HG02970 (cell line): Measurements from ENCODE around the gene CPNE5.

Experiments used
- ATAC-seq: cut with Tn5 transposase; IDR thresholded peaks from one replicate; pipeline ENCODE4 v1.9.1; 2021; ENCODE audit warnings: mild to moderate bottlenecking, moderate library complexity, moderate number of reproducible peaks; ENCODE audit not compliant: unreplicated experiment, low FRiP score

Gene CPNE5

GRCh38 chr6:36837022-36837339, 2.3 kb downstream of the CPNE5 start:
- no peak for ATAC-seq

- no peak for ATAC-seq
Observed at GRCh38 chr6:36836111-36837021, 2.9 kb downstream of the CPNE5 start.

DNA sequence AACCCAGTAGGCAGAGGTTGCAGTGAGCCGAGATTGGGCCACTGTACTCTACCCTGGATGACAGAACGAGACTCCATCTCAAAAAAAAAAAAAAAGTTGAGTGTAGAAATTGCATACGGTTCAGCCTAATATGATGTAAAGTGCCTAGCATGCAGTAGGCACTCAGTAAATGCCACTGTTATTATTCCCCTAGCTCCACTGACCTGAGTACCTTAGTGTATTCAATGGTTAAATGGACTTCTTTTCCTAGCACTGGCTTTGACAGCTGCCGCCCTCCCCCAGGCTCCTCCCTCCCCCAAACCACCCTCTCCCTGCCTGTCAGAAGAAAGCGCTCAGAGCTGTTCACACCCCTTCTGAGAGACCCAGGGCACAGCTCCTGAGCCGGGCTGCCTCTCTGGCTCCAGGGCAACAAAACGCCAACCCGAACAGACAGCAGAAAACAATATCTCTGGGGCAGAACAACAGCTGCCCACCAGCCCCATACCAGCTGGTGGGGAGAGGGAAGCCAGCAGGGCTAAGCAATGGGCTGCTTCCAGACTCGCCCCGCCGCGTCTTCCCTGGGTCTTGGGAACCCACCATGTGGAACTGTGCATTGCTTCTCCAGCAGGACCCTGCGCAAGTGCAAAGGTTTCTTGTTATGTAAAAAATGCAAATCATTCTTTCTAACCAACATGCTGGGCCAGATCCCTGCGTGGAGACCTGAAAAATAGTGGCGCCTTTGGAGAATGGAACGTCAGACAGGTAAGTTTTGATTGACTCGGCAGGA, 4.5 kb downstream of the CPNE5 start:
- no peak for ATAC-seq

GRCh38 chr6:36833182-36833789, 6.0 kb downstream of the CPNE5 start:
- ATAC-seq, result no peak

- no peak for ATAC-seq
Observed at GRCh38 chr6:36832313-36832712, 6.9 kb downstream of the CPNE5 start.

DNA sequence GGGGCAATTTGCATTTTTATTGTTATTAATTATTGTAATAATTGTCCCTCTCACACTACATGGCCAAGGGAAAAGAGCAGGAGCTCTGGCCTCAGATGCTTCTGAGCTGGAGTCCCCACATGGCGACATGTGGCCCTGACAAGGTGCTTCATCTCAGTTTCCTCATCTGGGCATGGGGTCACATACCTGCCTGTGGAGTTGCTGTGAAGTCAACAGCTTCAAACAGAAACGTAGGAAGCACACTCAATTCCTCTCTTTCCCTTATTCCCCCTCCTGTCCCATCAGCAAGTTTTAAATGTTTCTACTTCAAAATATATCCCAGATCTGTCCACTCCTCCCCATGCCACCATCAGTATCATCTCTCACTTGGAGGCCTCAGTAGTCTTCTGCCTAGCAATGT, 8.7 kb downstream of the CPNE5 start:
- no peak for ATAC-seq

- ATAC-seq, result no peak
Observed at GRCh38 chr6:36829919-36830544, 9.2 kb downstream of the CPNE5 start.

- no peak for ATAC-seq
Observed at GRCh38 chr6:36827261-36828079, 11.8 kb downstream of the CPNE5 start.

DNA sequence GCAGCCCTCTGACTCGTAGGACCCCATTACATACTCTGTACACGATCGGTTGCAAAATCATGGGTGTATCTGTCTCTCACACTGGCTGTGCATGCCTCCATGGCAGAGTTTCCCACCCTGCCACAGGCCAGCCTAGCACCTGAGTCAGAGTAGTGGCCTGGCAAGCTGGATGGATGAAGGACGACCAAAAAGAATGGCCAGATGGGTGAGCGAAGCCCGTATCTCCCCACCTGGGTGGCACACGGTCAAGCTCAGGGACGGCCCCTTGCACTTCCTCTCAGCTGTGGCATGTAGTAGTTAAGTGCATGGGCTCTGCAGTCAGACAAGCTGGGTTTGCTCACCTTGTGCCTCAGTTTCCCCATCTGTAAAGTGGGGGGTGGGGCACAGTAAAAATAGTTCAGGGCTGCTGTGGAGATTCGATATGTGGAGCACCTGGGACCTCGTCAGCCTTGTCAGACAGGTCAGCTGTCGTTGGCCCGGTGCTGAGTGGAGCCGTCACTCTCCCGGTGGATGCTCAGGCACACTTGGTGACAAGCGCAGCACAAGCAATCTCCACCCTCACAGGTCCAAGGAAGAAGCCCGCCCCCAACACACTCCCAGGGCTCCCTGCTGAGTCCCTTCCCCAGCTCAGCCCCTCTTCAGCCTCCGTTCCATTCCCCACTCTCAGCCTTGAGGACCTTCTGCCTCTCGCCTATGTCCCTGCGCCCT, 12.6 kb downstream of the CPNE5 start:
- ATAC-seq, result no peak

GRCh38 chr6:36825994-36826393, 13.2 kb downstream of the CPNE5 start:
- ATAC-seq, result no peak

- ATAC-seq, result no peak
Observed at GRCh38 chr6:36825452-36825851, 13.8 kb downstream of the CPNE5 start.

DNA sequence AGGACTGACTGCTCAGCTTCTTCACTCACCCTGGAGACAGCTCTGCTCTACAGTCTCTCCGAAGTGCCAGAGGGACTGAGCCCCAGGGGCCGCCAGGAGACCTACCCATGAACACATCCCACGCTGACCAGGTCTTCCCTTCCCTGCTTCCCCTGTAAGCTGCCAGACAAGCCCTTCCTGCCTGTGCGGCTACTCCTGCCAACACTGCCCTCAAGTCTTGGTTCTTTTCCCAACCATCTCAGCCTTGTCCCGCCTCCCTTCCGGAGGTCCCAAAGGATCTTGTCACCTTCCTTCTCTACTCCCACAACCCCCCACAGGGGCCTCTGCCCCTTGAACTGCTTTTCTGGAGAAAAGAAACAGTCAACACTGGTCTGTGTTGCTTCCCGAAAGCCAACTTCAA, 15.0 kb downstream of the CPNE5 start:
- ATAC-seq, result no peak

DNA sequence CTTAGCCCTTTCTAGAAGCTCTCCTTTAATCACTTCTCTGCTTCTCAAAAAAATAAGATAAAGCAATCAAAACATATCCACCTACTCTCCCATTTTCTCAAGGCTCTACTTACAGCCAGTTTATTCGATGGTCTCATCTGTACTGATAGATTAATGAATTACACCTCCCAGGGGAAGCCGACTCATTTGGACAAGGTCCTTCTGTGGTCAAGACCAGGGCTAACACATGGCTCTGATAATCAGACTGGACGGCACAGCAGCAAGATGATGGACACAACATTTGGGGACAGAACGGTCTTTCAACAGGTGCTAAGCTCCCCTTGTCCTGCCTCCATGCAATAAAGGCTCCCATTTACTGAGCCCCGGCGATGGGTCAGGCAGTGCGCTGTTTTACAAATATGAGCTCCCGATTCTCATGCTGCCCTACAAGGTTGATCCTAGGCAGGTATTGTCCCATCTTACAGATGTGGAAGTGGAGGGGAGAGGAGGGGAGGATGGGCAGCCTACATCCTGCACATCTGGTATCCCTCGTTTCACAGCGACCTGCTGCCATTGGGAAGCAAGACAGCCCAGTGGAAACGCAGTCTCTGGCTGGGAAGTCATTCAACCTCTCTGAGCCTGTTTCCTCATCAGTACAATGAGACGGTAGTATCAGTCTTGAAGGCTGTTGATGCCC, 15.7 kb downstream of the CPNE5 start:
- ATAC-seq, result no peak

- no peak for ATAC-seq
Observed at GRCh38 chr6:36822506-36823269, 16.6 kb downstream of the CPNE5 start.

- no peak for ATAC-seq
Observed at GRCh38 chr6:36821581-36822335, 17.5 kb downstream of the CPNE5 start.

DNA sequence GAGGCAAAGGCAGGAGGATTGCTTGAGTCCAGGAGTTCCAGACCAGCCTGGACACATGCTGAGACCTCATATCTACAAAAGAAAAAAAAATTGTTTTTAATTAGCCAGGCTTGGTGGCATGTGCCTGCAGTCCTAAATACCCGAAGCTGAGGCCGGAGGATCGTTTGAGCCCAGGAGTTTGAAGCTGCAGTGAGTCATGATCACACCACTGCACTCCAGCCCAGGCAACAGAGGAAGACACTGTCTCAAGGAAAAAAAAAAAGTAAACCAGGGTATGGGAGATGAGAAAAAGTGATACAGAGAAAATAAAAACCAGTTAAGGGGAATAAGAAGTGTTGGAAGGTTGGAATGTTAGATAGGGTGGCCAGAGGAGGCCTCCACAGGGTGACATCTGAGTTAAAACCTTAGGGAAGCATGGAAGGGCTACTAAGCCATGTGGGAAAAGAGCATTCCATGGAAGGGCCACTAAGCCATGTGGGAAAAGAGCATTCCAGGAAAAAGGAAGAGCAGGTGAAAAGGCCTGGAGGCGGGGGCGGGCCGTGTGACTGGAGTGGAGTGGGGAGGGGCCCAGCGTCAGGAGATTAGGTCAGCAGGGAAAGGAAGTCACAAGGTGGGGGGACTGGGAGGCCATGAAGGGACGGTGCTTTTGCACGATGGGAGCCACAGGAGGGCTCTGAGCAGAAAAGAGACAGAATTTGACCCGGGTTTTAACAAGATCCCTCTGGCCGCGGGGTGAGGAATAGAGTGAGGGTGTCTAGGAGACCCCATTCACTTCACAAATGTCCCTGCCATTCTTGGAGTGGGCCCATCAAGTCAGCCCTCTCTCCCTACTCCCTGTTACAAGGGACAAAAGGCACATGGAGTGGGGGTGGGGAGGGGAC, 18.3 kb downstream of the CPNE5 start:
- ATAC-seq, result no peak

DNA sequence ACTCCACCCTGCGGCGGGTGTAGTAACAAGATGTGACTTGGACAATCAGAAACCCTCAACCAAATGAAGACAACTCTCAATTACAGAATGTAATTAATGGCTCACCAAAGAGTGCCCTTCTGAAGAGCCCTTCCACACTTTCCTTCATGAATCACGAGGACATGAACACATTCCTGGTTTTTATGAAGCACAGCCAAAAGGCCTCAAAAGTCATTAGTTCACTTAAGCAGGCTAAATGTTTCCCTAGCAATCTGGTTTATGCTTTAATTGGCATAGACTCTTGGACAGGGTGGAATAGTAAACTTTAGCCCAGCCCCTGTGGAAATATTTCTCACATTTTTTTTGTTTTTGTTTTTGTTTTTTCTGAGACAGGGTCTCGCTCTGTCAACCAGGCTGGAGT, 20.5 kb downstream of the CPNE5 start:
- ATAC-seq, result no peak
